SKM-1 (cell line): ENCODE measurements around the gene S100A6.

ENCODE experiments used
- DNase-seq: peaks from one replicate; lab custom pipeline; 2025; ENCODE audit not compliant: unreplicated experiment; lab: John Stamatoyannopoulos, UW

Gene S100A6

DNA sequence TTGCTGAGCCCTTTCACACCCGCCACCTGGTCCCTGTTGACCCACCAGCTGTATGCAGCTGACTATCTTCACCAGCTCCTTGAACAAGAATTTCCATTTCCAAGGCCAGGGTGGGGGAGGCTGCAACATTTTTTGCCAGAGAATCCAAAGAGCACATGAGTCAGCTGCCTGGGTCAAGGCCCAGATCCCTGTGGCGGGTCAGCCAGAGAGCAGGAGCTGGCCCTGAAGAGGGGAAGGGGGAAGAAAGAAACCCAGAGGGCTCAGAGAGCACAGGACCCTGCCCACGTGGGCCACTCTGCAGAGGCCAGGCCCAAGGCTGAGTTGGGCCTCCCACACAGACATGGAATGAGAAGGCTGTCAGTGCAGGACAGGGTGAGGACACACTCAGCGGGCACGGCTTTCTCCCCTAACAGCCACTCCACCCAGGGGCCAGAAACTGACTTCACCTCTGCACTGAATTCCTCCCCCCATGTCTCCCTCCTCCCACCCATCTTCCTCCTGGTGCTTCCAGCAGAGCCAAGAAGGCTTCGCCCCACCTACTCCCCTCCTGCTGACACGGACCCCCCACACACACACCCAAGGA, 28.9 kb downstream of the S100A6 start:
- DNase-seq: no peak

DNA sequence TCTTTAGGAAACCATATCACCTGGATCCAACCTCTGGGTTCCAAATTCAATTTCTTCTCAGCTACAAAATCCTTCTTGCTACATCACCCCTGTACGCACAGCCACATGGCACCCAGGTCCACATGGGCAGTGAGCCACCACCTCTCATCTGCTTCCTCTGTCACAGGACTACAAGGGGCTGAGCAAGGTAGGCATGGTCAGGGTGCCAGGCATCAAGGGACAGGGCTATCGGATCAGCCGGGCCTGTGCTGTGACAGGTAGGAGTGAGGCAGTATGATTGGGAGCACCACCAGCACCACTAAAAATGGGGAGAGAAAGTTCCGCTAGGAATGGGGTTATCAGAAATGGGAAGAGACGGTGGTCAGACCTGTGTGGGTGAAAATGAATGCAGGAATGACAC, 29.4 kb downstream of the S100A6 start:
- no peak for DNase-seq

DNA sequence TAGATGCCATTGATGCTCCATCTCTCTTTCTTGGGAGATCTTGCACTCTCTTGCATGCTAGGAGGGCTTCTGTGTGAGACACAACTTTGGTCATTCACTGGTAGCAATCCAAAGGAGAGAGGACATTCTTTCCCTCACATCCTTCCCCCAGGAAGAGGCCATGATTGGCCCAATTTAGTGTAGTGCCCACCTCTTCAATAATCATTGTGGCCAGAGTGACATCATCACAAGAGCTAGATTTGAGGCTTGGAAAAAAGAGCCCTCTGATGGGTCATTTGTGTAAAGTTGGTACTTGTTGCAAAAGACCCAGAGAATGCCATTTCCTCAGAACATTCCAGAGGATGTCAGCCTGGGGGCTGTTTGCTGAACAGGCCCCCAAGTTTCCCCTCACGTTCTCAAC, 30.2 kb downstream of the S100A6 start:
- no peak for DNase-seq

DNA sequence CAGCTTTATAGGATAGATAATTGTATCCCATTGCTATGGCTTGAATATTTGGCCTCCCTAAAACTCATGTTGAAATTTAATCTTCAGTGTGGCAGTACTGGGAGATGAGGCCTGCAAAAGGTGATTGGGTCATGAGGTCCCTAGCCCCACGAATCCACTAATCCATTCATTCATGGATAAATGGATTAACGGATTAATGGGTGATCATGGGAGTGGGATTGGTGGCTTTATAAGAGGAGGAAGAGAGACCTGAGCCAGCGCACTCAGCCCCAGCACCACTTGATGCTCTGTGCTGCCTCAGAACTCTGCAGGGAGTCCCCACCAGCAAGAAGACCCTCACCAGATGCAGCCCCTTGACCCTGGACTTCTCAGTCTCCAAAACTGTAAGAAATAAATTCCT, 32.0 kb downstream of the S100A6 start:
- no peak for DNase-seq

DNA sequence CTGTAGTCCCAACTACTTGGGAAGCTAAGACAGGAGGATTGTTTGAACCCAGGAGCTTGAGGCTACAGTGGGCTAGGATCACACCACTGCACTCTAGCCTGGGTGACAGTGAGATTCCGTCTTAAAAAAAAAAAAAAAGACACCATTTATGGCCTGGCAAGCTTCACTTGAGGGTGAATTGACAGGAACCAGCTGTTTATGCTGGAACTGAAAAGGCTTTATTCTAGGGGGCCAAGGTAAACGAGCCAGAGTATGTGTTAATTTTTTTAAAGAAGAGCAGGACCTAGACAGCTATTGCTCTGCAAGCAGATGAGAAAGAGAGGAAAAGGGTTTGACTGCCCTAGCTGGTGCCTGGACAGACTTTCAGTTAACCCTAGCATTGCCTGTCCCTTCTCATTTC, 37.0 kb downstream of the S100A6 start:
- no peak for DNase-seq

DNA sequence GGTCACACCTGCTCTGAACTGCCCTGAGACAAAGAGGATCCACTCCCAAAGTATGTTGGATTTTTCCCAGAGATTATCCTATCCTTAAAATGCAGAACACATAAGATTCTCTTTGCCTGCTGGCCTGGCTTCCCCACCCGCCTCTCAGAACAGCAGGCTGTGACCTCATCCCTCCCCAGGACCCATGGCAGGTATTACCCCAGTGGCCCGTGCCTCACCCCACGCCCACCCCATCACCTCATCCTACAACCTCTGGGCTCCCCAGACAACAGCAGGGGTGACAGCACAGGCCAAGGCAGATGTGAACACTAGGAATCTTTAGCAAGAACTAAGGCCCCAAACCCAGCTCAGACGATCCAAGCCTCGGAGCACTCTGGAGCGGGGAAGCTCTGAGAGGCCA, 40.3 kb downstream of the S100A6 start:
- DNase-seq: no peak

DNA sequence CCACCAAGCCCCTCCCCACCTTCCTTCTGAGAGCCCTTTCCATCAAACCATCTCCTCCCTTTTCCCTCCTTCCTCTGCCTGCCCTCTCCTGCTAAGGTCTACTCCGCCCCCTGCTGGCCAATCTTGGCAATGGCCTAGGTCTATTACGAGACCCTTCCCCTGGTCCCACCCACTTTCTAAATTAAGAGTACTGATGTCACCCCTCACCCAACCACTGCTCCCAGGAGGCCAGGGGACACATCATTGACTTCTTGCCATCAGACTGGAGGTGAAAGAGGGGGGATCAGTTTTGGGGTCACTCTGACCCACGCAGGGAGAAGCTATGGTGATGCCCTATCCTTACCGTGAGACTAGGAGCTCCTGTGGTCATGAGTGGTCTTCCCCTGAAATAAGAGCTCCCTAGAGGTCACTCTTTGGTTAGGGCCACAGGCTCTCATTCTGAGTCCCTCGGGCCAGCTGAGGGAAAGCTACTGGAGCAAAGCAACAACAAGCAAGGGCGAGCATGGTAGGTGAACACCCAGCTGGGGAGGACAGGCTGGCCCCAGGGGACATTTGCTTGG, 40.7 kb downstream of the S100A6 start:
- peak; percentile 78 for DNase-seq

DNA sequence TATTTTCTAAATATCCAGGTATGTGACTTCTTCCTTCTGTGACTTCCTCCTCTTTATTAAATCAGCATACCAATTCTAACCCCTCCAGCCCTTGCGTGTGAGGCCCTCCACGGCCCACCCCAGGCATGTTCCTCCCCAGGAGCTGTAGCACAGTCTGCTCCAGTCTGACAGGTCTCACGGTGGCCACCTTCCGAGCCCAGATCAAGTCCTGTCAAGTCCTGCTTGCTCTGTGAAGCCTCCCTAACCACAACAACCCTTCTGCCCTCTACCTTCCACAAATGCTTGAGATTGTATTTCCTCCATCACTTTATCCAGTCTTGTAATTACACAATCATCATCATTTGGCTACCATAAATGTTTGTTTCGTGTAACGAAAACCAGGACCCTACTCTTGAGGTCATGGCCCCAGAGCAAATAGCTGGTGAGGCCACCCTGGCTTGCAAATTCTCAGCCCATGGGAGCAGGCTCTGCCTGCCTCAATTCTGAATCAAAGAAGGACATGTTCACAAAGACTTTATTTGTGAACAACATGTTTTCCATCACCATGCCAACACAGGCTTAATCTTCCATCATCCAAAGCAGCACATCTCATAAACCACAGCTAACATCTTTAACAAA, 42.3 kb downstream of the S100A6 start:
- DNase-seq: no peak

DNA sequence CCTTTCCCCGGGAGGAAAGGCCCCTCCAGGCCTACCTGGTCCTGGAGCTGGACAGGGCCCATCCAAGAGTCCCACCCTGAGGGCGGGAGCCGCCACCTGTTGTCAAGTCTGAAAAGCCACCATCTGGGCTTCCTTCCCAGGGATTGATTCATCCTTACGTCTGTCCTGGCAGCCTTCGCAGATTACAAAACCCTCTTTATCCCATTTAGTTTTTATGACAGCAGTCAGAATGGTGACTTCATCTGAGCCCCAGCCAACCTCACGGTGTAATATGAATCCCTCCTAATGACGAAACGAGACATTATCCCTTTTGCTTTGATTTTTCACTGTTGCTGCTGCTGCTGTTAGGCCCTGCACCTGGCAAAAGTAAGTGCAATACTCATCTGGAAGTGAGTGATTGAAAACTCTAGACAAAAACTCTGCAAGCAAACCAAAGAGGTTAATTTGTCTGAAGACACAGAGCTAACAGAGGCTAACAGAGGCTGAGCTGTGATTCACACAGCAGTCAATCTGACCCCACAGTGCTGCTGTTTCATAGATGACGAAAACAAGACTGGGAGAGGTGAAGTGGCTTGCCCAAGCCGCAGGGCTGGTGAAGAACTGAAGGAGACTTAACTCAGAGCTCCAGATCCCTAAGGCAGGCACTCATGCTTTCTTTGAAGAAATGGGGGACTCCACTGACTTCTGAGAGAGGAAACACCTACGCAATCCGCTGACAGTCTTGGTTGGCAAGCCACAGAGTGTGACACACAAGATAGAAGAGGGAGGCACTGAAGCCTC, 45.3 kb downstream of the S100A6 start:
- DNase-seq: peak; percentile 94

DNA sequence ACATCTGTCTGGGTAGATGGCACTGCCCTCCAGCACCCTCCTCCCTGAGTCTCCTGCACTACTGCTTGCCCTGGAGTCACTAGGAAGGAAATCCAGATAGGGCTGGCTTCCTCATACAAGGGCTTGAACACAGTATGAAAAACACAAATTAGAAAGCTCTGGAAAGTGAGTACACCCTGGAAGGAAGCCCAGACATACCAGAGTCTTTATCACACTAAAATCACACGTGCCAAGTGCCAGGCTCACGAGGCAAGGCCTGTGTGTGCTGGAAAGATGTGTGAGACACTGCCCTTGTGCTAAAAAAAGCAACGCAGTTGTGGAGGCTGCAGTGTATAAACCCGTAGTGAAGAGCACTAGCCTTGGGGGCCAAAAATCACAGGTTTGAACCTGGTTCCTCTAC, 47.1 kb downstream of the S100A6 start:
- no peak for DNase-seq

DNA sequence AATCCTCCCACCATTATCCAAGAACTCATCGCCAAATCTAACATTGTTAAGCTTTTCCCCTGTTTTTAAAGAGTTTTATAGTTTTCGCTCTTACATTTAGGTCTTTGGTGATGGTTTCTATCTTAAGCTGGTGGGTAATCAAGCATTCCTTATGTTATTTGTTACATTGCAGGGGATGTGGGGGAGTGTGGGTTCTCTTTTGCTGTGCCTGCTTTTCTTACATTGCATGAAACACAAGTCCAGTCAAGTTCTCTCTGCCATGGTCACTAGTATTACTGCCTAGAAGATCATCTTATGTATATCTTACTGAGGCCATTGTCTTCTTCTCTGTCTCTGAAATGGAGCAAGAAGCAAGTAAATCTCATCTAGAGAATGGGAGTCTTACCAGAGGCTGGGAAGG, 48.1 kb downstream of the S100A6 start:
- DNase-seq: no peak

DNA sequence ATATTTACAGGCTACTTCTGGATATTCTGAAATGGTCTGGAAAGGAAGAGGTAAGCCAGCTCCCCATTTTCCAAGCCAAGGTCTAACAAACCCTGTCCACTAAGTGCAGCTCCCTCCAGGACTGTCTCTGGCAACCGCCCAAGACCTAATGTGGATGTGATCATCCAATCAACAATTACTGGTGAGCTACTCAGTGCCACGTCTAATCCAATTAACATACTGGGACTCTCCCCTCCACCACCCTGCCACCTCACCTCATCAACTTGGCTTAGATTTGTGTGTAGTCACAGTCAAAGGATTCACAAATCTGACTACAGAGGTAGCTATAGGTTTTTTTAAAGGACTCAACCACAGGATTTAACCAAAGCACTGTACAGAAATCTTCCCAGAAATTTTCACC, 49.9 kb downstream of the S100A6 start:
- no peak for DNase-seq
